Anterior cingulate cortex (tissue), 58 donors: ENCODE data around the gene POLR1C.
"Not testable (repeated sequence)": the region's sequence is repeated elsewhere in the genome, so short reads cannot be mapped to it uniquely, and the experiment has no call there.

ENCODE experiments used
- DNase-seq, 58 donors: peaks; one replicate each; lab custom pipeline; 2025; lab: John Stamatoyannopoulos, UW

The POLR1C gene

GRCh38 chr6:43547222-43547621 lies 30.3 kb downstream of the POLR1C start:
- DNase-seq = no peak

DNA sequence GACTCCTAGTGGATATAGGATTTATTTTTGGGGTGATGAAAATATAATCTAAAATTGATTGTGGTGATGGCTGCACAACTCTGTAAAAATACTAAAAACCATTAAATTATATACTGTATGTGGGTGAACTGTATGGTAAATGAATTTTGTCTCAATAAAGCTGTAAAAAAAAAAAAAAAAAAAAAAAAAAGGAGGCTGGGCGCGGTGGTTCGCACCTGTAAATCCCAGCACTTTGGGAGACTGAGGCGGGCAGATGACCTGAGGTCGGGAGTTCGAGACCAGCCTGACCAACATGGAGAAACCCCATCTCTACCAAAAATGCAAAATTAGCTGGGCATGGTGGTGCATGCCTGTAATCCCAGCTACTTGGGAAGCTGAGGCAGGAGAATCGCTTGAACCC lies 40.7 kb downstream of the POLR1C start:
- not testable (repeated sequence) for DNase-seq

GRCh38 chr6:43559328-43559727 lies 42.4 kb downstream of the POLR1C start:
- DNase-seq = no peak

DNA sequence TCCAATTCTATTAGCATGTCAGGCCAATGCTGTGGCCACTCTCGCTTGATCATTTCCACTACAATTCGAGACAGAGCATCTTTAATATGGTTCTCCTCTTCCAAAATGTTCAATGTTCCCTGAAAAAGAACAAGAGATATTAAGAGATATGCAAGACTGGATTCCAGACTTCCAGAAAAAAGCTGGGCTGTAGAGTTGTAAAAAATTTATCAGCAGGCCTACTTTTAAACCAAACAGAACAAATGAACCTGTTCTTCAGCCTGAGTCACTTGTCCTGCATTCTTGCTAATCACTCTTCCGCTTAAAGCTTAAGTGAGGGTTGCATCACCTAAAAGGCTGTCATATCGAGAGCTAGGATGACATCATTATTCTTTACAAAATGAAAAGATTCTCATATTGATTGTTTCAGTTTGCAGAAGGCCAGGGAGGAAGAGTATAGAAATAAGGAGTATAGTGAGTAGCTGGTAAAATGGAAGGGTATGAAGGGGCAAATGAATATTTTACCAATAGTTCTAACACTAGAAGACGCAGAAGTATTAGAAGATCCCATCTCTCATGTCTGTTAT lies 54.1 kb downstream of the POLR1C start:
- DNase-seq = no peak
